Central memory CD8-positive, alpha-beta T cell (primary cell): ENCODE results near the gene PPP1R10.

ENCODE experiments used
- ATAC-seq: fragments of 150-1000 bp; cut with Tn5 transposase; replicated peaks from 2 replicates; pipeline ENCODE4 v1.10.0; 2022; ENCODE audit warnings: mild to moderate bottlenecking, moderate FRiP score, moderate number of reproducible peaks; ENCODE audit not compliant: poor library complexity, severe bottlenecking; ENCODE audit errors: extremely low read depth
- DNase-seq, 2 donors: peaks; one replicate each; pipeline ENCODE4 v3.0.0; 2021; ENCODE audit warnings: low spot score in 2 of 2
- H3K27ac Mint-ChIP-seq: one replicate; pipeline ENCODE4 v1.8.0; 2022; ENCODE audit warnings: low read depth, mild to moderate bottlenecking, moderate library complexity, mixed read lengths
- H3K27me3 Mint-ChIP-seq: one replicate; pipeline ENCODE4 v1.8.0; 2022; ENCODE audit warnings: mixed read lengths
- H3K36me3 Mint-ChIP-seq: one replicate; pipeline ENCODE4 v1.8.0; 2022; ENCODE audit warnings: mild to moderate bottlenecking, moderate library complexity, mixed read lengths; ENCODE audit not compliant: insufficient read depth
- H3K4me1 Mint-ChIP-seq: one replicate; pipeline ENCODE4 v1.8.0; 2022; ENCODE audit warnings: mixed read lengths
- H3K4me3 Mint-ChIP-seq: one replicate; pipeline ENCODE4 v1.8.0; 2022; ENCODE audit warnings: mild to moderate bottlenecking, moderate library complexity, mixed read lengths
- H3K9me3 Mint-ChIP-seq: one replicate; pipeline ENCODE4 v1.8.0; 2022; ENCODE audit warnings: mixed read lengths

Gene PPP1R10

GRCh38 chr6:30572148-30572547, 44.9 kb downstream of the PPP1R10 start:
- H3K4me1 Mint-ChIP-seq, result peaks cover 69% of the 10 kb centered on the region
- H3K4me3 Mint-ChIP-seq, result peak overlapping the region; percentile 98
- no peak for DNase-seq

GRCh38 chr6:30571762-30572082, 45.3 kb downstream of the PPP1R10 start:
- peaks cover 65% of the 10 kb centered on the region for H3K4me1 Mint-ChIP-seq

More at GRCh38 chr6:30572148-30572547, 44.9 kb downstream of the PPP1R10 start:
- H3K9me3 Mint-ChIP-seq, result no peaks in the 10 kb centered on the region
- H3K36me3 Mint-ChIP-seq, result peaks cover 29% of the 10 kb centered on the region
- H3K27ac Mint-ChIP-seq, result peak overlapping the region; percentile 100
- ATAC-seq, result no peak
- no peaks in the 10 kb centered on the region for H3K27me3 Mint-ChIP-seq

GRCh38 chr6:30571075-30571761, 45.8 kb downstream of the PPP1R10 start, which contains the start of gene ABCF1:
Gene ABCF1, plus strand, starts transcription at chr6:30571442. Its CDS starts 46 bp downstream, at chr6:30571488.
- ATAC-seq (peak; percentile 90), DNase-seq (peak; percentile 99 to 100)
- Mint-ChIP-seq H3K4me1 (peaks cover 60% of the 10 kb centered on the region), H3K36me3 (peaks cover 21% of the 10 kb centered on the region), H3K27ac (peak within 1 kb of the TSS; percentile 100), H3K27me3 (no peaks in the 10 kb centered on the region), H3K4me3 (peak within 1 kb of the TSS; percentile 98), H3K9me3 (no peaks in the 10 kb centered on the region)

More at GRCh38 chr6:30571762-30572082, 45.3 kb downstream of the PPP1R10 start:
- H3K27me3 Mint-ChIP-seq, result no peaks in the 10 kb centered on the region
- no peaks in the 10 kb centered on the region for H3K9me3 Mint-ChIP-seq
- no peak for ATAC-seq
- H3K4me3 Mint-ChIP-seq, result peak overlapping the region; percentile 98
- peak overlapping the region; percentile 100 for H3K27ac Mint-ChIP-seq
- no peak for DNase-seq
- H3K36me3 Mint-ChIP-seq, result peaks cover 25% of the 10 kb centered on the region

GRCh38 chr6:30570740-30571074, 46.3 kb downstream of the PPP1R10 start:
- Mint-ChIP-seq H3K27ac (peak overlapping the region; percentile 100), H3K4me3 (peak overlapping the region; percentile 98), H3K9me3 (no peaks in the 10 kb centered on the region), H3K4me1 (peaks cover 60% of the 10 kb centered on the region), H3K27me3 (no peaks in the 10 kb centered on the region), H3K36me3 (peaks cover 20% of the 10 kb centered on the region)
- DNase-seq (no peak), ATAC-seq (peak; percentile 10)

- DNase-seq (no peak), ATAC-seq (no peak)
- no peaks in the 10 kb centered on the region for H3K27me3 Mint-ChIP-seq
- no peaks in the 10 kb centered on the region for H3K9me3 Mint-ChIP-seq
- peak overlapping the region; percentile 100 for H3K27ac Mint-ChIP-seq
- H3K4me1 Mint-ChIP-seq, result peaks cover 60% of the 10 kb centered on the region
- H3K36me3 Mint-ChIP-seq, result peaks cover 17% of the 10 kb centered on the region
- H3K4me3 Mint-ChIP-seq, result peak overlapping the region; percentile 98
These were observed 46.8 kb downstream of the PPP1R10 start for GRCh38 chr6:30570263-30570662.

- Mint-ChIP-seq H3K27ac (peak overlapping the region; percentile 20), H3K27me3 (no peaks in the 10 kb centered on the region), H3K4me3 (no peak overlapping the region), H3K4me1 (peaks cover 46% of the 10 kb centered on the region), H3K9me3 (no peaks in the 10 kb centered on the region), H3K36me3 (peaks cover 12% of the 10 kb centered on the region)
- ATAC-seq, result peak; percentile 66
- DNase-seq, result peak in 1 of 2 donors; percentile 62
These were observed 48.8 kb downstream of the PPP1R10 start for GRCh38 chr6:30568245-30568644.

GRCh38 chr6:30565772-30566171, 51.3 kb downstream of the PPP1R10 start:
- H3K9me3 Mint-ChIP-seq, result no peaks in the 10 kb centered on the region
- H3K27ac Mint-ChIP-seq, result no peak overlapping the region
- H3K27me3 Mint-ChIP-seq, result no peaks in the 10 kb centered on the region
- H3K4me3 Mint-ChIP-seq, result no peak overlapping the region
- H3K36me3 Mint-ChIP-seq, result peaks cover 7% of the 10 kb centered on the region
- DNase-seq, result no peak
- ATAC-seq, result no peak
- H3K4me1 Mint-ChIP-seq, result peaks cover 23% of the 10 kb centered on the region

- no peaks in the 10 kb centered on the region for H3K9me3 Mint-ChIP-seq
- no peak overlapping the region for H3K27ac Mint-ChIP-seq
- H3K27me3 Mint-ChIP-seq, result no peaks in the 10 kb centered on the region
- H3K36me3 Mint-ChIP-seq, result peaks cover 8% of the 10 kb centered on the region
- DNase-seq, result no peak
- peaks cover 14% of the 10 kb centered on the region for H3K4me1 Mint-ChIP-seq
- no peak for ATAC-seq
- H3K4me3 Mint-ChIP-seq, result no peak overlapping the region
These were observed 52.9 kb downstream of the PPP1R10 start for GRCh38 chr6:30564114-30564513.

GRCh38 chr6:30562470-30563425, 54.3 kb downstream of the PPP1R10 start:
- H3K27me3 Mint-ChIP-seq, result no peaks in the 10 kb centered on the region
- DNase-seq, result no peak
- no peak for ATAC-seq
- peak overlapping the region; percentile 71 for H3K27ac Mint-ChIP-seq
- peaks cover 14% of the 10 kb centered on the region for H3K4me1 Mint-ChIP-seq
- H3K4me3 Mint-ChIP-seq, result no peak overlapping the region
- H3K9me3 Mint-ChIP-seq, result no peaks in the 10 kb centered on the region
- peaks cover 8% of the 10 kb centered on the region for H3K36me3 Mint-ChIP-seq

GRCh38 chr6:30560930-30561329, 56.1 kb downstream of the PPP1R10 start:
- Mint-ChIP-seq H3K27me3 (no peaks in the 10 kb centered on the region), H3K4me3 (no peak overlapping the region), H3K4me1 (peaks cover 30% of the 10 kb centered on the region), H3K36me3 (peaks cover 24% of the 10 kb centered on the region), H3K27ac (no peak overlapping the region), H3K9me3 (no peaks in the 10 kb centered on the region)
- ATAC-seq, result no peak
- no peak for DNase-seq

GRCh38 chr6:30557683-30557981, 59.4 kb downstream of the PPP1R10 start:
- peaks cover 28% of the 10 kb centered on the region for H3K36me3 Mint-ChIP-seq
- peaks cover 61% of the 10 kb centered on the region for H3K4me1 Mint-ChIP-seq
- DNase-seq, result no peak

GRCh38 chr6:30556906-30557682, 59.9 kb downstream of the PPP1R10 start, which contains the start of gene PRR3:
Gene PRR3, plus strand, starts transcription at chr6:30557295. Its CDS starts 50 bp downstream, at chr6:30557345.
- H3K4me3 Mint-ChIP-seq, result peak within 1 kb of the TSS; percentile 94
- ATAC-seq (peak; percentile 67), DNase-seq (peak in 1 of 2 donors; percentile 90)
- no peaks in the 10 kb centered on the region for H3K27me3 Mint-ChIP-seq
- no peaks in the 10 kb centered on the region for H3K9me3 Mint-ChIP-seq
- peaks cover 30% of the 10 kb centered on the region for H3K36me3 Mint-ChIP-seq
- peaks cover 66% of the 10 kb centered on the region for H3K4me1 Mint-ChIP-seq
- H3K27ac Mint-ChIP-seq, result peak within 1 kb of the TSS; percentile 99

More at GRCh38 chr6:30557683-30557981, 59.4 kb downstream of the PPP1R10 start:
- no peaks in the 10 kb centered on the region for H3K27me3 Mint-ChIP-seq
- peak overlapping the region; percentile 99 for H3K27ac Mint-ChIP-seq
- peak overlapping the region; percentile 94 for H3K4me3 Mint-ChIP-seq
- no peaks in the 10 kb centered on the region for H3K9me3 Mint-ChIP-seq
- no peak for ATAC-seq
